ENCODE results near the gene APPBP2. TPM values are rescaled to one million over a fixed set of nuclear protein-coding genes. Genes with fewer than 3 reads are reported as not detected.
"Not testable (repeated sequence)": the region's sequence is repeated elsewhere in the genome, so short reads cannot be mapped to it uniquely, and the experiment has no call there.

The APPBP2 gene
- total RNA-seq, 1 donor from 2014 or later, result 65.5 TPM

DNA sequence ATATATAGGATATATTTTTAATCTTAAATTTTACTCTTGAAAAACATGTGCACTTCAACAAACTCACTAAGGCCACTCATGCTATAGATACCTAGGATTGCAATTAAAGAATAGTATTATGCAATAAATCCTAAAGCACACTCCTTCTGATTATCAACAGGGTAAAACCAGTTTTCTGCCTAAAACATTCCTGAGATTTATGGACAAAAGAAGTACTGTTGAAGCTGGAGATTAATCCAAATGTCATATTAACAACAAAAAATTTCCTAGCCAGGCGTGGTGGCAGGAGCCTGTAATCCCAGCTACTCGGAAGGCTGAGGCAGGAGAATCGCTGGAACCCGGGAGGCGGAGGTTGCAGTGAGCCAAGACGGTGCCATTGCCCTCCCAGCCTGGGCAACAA lies 82.3 kb downstream of the APPBP2 start:
- H3K27ac Mint-ChIP-seq, result peak overlapping the region; percentile 72
- H3K9me3 Mint-ChIP-seq, result no peaks in the 10 kb centered on the region
- no peaks in the 10 kb centered on the region for H3K27me3 Mint-ChIP-seq (ENCODE audit: low read depth)
- no peak for DNase-seq (ENCODE audit: low spot score in 2 of 2, unreplicated experiment in 2 of 2)
- peaks cover 13% of the 10 kb centered on the region for H3K36me3 Mint-ChIP-seq
- peaks cover 34% of the 10 kb centered on the region for H3K4me1 Mint-ChIP-seq
- no peak overlapping the region for H3K4me3 Mint-ChIP-seq
- TF ChIP-seq, protein P1, sequence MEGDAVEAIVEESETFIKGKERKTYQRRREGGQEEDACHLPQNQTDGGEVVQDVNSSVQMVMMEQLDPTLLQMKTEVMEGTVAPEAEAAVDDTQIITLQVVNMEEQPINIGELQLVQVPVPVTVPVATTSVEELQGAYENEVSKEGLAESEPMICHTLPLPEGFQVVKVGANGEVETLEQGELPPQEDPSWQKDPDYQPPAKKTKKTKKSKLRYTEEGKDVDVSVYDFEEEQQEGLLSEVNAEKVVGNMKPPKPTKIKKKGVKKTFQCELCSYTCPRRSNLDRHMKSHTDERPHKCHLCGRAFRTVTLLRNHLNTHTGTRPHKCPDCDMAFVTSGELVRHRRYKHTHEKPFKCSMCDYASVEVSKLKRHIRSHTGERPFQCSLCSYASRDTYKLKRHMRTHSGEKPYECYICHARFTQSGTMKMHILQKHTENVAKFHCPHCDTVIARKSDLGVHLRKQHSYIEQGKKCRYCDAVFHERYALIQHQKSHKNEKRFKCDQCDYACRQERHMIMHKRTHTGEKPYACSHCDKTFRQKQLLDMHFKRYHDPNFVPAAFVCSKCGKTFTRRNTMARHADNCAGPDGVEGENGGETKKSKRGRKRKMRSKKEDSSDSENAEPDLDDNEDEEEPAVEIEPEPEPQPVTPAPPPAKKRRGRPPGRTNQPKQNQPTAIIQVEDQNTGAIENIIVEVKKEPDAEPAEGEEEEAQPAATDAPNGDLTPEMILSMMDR (IDR thresholded peaks at IDR 0.05; ENCODE audit: unreplicated experiment), result no peak

DNA sequence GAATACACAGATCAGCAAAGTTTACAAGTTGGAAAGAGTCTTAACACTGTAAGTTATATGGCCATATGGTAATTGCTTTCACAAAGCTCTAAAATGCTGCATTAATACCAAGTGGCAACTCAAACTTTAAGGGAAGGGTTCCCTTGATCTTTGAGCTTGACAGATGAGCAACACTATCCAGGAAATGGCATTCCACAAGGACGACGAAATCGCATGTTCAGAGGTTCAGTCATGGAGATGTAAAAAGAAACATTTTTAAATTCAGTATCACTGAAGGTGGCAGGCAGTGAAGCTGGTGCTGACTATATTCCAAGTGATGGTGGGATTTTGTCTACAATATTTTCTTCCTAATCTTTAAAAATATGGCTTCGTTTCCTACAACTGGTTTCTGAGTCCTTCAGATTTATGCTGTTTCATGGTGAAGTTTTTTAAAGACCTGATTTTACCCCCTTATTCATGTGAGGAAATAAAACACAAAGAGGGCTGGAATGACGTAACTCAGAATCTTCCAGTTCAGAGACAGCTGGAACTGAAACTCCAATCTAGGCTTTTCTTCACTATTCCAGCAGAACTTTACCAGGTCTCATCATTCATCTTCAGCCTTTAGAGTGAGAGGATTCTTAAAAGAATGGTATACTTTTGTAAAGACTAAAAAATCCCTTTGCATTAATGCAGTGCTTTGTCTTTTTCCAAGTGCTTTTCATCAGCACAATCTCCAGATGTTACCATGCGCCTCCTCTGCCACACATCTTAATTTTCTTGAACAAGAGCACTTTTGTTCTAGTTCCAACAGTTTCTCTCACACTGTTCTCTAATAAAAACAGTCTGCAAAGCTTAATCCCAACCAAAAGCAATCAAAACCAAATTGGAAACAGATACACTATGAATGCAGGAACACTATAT lies 83.5 kb downstream of the APPBP2 start:
- Mint-ChIP-seq H3K4me3 (no peak overlapping the region), H3K27me3 (ENCODE audit: low read depth) (no peaks in the 10 kb centered on the region), H3K4me1 (peaks cover 34% of the 10 kb centered on the region), H3K36me3 (peaks cover 6% of the 10 kb centered on the region), H3K9me3 (no peaks in the 10 kb centered on the region), H3K27ac (peak overlapping the region; percentile 55)
- TF ChIP-seq, protein P1 (IDR thresholded peaks at IDR 0.05; ENCODE audit: unreplicated experiment), result no peak
- no peak for DNase-seq (ENCODE audit: low spot score in 2 of 2, unreplicated experiment in 2 of 2)

DNA sequence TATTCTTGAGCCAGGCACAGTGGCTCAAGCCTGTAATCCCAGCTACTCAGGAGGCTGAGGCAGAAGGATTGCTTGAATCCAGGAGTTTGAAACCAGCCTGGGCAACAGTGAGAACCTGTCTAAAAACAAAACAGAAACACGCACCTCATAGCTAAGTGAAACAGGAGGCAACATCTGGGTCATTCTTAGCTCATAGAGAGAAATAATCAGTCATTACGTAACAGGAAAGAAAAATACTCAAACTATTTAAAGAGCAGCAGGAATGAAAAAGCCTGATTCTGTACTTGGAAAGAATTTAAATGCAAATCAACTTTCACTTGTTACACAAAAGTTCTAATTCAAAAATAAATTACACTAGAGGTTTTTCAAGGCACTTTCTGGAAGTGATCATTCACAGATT lies 86.5 kb downstream of the APPBP2 start:
- H3K27ac Mint-ChIP-seq, result no peak overlapping the region
- H3K4me1 Mint-ChIP-seq, result peaks cover 35% of the 10 kb centered on the region
- TF ChIP-seq, protein P1 (IDR thresholded peaks at IDR 0.05; ENCODE audit: unreplicated experiment), result no peak
- H3K4me3 Mint-ChIP-seq, result no peak overlapping the region
- no peaks in the 10 kb centered on the region for H3K36me3 Mint-ChIP-seq
- no peak for DNase-seq (ENCODE audit: low spot score in 2 of 2, unreplicated experiment in 2 of 2)
- no peaks in the 10 kb centered on the region for H3K27me3 Mint-ChIP-seq (ENCODE audit: low read depth)
- H3K9me3 Mint-ChIP-seq, result no peaks in the 10 kb centered on the region

DNA sequence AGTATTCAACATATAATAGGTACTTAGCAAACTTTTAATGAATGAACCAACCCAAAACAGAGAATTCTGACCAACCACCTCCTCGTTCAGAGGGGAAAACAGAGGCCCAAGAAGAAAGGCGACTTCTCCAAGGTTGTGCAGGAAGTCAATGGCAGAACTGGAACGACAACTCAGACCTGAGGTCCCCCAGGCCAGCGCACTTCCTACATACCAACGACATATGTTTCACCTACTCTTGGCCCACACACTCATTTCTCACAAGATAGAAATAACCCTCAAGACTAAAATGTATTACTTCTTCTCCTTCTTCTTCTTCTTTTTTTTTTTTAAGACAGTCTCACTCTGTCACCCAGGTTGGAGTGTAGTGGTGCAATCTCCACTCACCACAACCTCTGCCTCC lies 89.4 kb downstream of the APPBP2 start:
- Mint-ChIP-seq H3K27ac (no peak overlapping the region), H3K36me3 (no peaks in the 10 kb centered on the region), H3K9me3 (peaks cover 12% of the 10 kb centered on the region), H3K4me3 (no peak overlapping the region), H3K27me3 (ENCODE audit: low read depth) (no peaks in the 10 kb centered on the region), H3K4me1 (peaks cover 9% of the 10 kb centered on the region)
- TF ChIP-seq, protein P1 (IDR thresholded peaks at IDR 0.05; ENCODE audit: unreplicated experiment), result no peak
- DNase-seq (ENCODE audit: low spot score in 2 of 2, unreplicated experiment in 2 of 2), result no peak

DNA sequence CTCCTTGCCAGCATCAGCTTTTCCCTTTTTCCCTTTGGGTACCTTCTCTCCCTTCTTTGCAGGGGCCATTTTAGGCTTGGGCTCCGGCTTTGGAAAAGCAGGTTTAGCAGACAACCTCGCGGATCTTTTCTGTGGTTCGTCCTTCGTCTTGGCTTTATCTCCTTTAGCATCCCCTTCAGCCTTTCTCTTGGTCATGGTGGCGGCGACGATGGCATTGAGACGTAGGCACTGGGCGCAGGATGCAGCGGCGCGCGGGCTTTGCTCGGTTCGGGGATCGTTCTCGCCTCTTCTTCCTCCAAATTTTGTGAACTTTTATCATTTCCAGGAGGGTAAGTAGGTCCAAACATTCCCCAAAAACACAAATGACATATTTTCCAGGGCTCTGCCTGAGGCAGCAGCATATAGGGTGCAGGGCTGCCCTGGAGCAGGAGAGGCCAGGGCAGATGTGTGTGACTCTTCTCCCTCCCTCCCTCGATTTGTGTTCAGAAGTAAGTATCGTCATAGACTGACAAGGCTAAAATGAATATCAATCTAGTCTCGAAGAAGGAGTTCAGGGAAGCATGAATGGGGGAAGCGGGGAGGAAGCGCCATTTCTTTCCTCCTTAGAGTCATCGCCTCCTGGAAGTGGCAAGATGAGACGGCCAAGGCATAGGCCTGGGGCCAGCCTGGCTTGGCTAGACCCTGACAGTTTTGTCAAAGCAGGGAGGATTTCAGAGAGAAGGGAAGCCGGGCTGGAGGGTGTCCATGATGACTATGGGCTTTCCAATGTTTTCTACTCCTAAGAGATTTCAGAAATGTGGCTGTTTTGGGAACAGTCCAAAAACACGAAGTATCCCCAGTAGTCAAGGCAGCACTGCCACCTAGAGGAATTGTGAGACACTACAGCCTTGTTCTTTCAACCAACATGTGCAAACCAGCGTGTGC lies 90.5 kb downstream of the APPBP2 start:
- H3K4me1 Mint-ChIP-seq, result peaks cover 7% of the 10 kb centered on the region

DNA sequence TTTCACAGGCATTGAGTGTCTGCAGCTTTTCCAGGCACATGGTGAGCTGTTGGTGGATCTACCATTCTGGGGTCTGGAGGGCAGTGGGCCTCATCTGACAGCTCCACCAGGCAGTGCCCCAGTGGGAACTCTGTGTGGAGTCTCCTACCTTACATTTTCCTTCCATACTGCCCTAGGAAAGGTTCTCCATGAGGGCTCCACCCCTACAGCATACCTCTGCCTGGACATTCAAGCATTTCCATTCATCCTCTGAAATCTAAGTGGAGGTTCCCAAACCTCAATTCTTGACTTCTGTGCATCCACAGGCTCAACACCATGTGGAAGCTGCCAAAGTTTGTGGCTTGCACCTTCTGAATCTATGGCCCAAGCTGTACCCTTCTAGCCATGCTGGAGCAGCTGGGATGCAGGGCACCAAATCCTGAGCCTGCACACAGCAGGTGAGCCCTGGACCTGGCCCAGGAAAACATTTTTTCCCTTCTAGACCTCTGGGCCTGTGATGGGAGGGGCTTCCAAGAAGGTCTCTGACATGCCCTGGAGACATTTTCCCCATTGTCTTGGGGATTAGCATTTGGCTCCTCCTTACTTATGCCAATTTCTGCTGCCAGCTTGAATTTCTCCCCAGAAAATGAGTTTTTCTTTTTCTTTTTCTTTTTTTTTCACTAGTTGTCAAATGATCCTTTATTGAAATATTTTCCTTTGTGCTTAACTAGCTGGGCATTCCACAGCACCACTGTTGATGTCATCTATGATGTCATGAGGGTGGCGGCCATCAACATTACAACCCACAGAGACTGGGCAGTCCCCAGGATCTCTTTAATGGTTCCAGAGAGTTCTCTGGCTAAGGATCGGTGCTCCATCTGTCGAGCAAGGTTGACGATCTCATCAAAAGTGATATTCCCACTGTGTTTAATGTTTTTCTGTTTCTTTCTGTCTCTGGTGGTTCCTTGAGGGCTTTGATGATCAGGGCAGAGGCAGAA lies 92.7 kb downstream of the APPBP2 start:
- peak in 1 of 2 experiments; percentile 17 for DNase-seq (ENCODE audit: low spot score in 2 of 2, unreplicated experiment in 2 of 2)
- H3K27me3 Mint-ChIP-seq (ENCODE audit: low read depth); H3K27ac Mint-ChIP-seq; H3K36me3 Mint-ChIP-seq; H3K4me1 Mint-ChIP-seq; H3K4me3 Mint-ChIP-seq: not testable (repeated sequence)
- H3K9me3 Mint-ChIP-seq, result peaks cover 12% of the 10 kb centered on the region

More for the DNA sequence above, 90.5 kb downstream of the APPBP2 start:
- peaks cover 12% of the 10 kb centered on the region for H3K9me3 Mint-ChIP-seq
- no peak overlapping the region for H3K4me3 Mint-ChIP-seq
- no peak overlapping the region for H3K27ac Mint-ChIP-seq
- no peaks in the 10 kb centered on the region for H3K36me3 Mint-ChIP-seq
- TF ChIP-seq, protein P1 (IDR thresholded peaks at IDR 0.05; ENCODE audit: unreplicated experiment), result peak; percentile 90
- peak in 1 of 2 experiments; percentile 76 for DNase-seq (ENCODE audit: low spot score in 2 of 2, unreplicated experiment in 2 of 2)
- no peaks in the 10 kb centered on the region for H3K27me3 Mint-ChIP-seq (ENCODE audit: low read depth)

DNA sequence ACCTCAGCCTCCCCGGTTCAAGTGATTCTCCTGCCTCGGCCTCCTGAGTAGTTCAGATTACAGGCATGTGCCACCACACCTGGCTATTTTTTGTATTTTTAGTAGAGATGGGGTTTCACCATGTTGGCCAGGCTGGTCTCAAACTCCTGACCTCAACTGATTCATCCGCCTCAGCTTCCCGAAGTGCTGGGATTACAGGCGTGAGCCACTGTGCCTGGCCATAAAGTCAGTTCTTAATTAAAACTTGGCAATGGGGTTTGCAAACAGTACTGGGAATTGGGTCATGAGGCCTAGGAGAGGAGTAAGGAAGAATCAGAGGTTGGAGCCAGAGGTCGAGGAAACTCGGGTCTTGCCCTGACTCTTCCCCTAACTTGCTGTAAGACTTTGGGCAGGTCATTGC lies 95.5 kb downstream of the APPBP2 start:
- H3K4me3 Mint-ChIP-seq; H3K27me3 Mint-ChIP-seq (ENCODE audit: low read depth); H3K27ac Mint-ChIP-seq; H3K4me1 Mint-ChIP-seq; H3K36me3 Mint-ChIP-seq: not testable (repeated sequence)
- peak in 1 of 2 experiments; percentile 2 for DNase-seq (ENCODE audit: low spot score in 2 of 2, unreplicated experiment in 2 of 2)
- peaks cover 12% of the 10 kb centered on the region for H3K9me3 Mint-ChIP-seq
